WTC11 (cell line): ENCODE results near the gene OR11G2.
"Not testable (repeated sequence)": the region's sequence is repeated elsewhere in the genome, so short reads cannot be mapped to it uniquely, and the experiment has no call there.

Experiments
- ATF3 ChIP-seq: sonication (generic); formaldehyde crosslinking; conservative IDR thresholded peaks from 2 replicates; pipeline ENCODE4 v1.8.1; 2022; ENCODE audit warnings: mild to moderate bottlenecking, missing genetic modification reagents
- CTCF ChIP-seq: fragments of 200-600 bp; IDR thresholded peaks from 2 replicates; pipeline ENCODE4 v1.8.0; 2022; ENCODE audit warnings: antibody characterized with exemption
- E2F4 ChIP-seq: sonication (generic); formaldehyde crosslinking; IDR thresholded peaks from 2 replicates; pipeline ENCODE4 v1.8.1; 2022; ENCODE audit warnings: low read depth, mild to moderate bottlenecking, moderate library complexity, missing genetic modification reagents, borderline replicate concordance
- ELF4 ChIP-seq: sonication (generic); formaldehyde crosslinking; IDR thresholded peaks from 2 replicates; pipeline ENCODE4 v1.8.1; 2022; ENCODE audit warnings: low read depth, mild to moderate bottlenecking, moderate library complexity, missing genetic modification reagents
- GTF2I ChIP-seq: fragments of 250-450 bp; sonication (Bioruptor Pico); conservative IDR thresholded peaks from 2 replicates; pipeline ENCODE4 v1.4.0; 2021; ENCODE audit warnings: mild to moderate bottlenecking
- HMGXB4 ChIP-seq: sonication (generic); formaldehyde crosslinking; IDR thresholded peaks from 2 replicates; pipeline ENCODE4 v1.8.1; 2023; ENCODE audit warnings: mild to moderate bottlenecking, moderate library complexity, missing genetic modification reagents
- NFATC4 ChIP-seq: fragments of 250-450 bp; sonication (Bioruptor Pico); IDR thresholded peaks from 2 replicates; pipeline ENCODE4 v1.9.0; 2021; ENCODE audit warnings: mild to moderate bottlenecking
- PREB ChIP-seq: sonication (generic); formaldehyde crosslinking; IDR thresholded peaks from 2 replicates; pipeline ENCODE4 v1.8.1; 2022; ENCODE audit warnings: mild to moderate bottlenecking, missing genetic modification reagents, moderate library complexity, borderline replicate concordance
- ZNF423 ChIP-seq: fragments of 250-450 bp; sonication (Bioruptor Pico); IDR thresholded peaks from 2 replicates; pipeline ENCODE4 v2.1.2; 2022; ENCODE audit warnings: mild to moderate bottlenecking, moderate library complexity

GRCh38 chr14:20169852-20170251, 20.8 kb upstream of the OR11G2 start:
- not testable (repeated sequence) for TF ChIP-seq CTCF; PREB (CRISPR knock-in tag); ATF3 (CRISPR knock-in tag); HMGXB4 (CRISPR knock-in tag); ELF4 (CRISPR knock-in tag); ZNF423; E2F4; GTF2I (CRISPR knock-in tag); NFATC4 (CRISPR knock-in tag)
